Esophagus (tissue), 2 donors: Measurements from ENCODE around the gene CCDC47. TPM values are rescaled to one million over a fixed set of nuclear protein-coding genes. Genes with fewer than 3 reads are reported as not detected.

ENCODE experiments used
- H3K27ac ChIP-seq, 2 donors: one replicate each; pipeline ENCODE4 v1.5.1; 2013; ENCODE audit warnings: low read depth in 2 of 2, mild to moderate bottlenecking in 2 of 2, inconsistent platforms in 1 of 2, low read length in 1 of 2, moderate library complexity in 1 of 2
- H3K27me3 ChIP-seq, 2 donors: one replicate each; pipeline ENCODE4 v1.6.1; 2013; ENCODE audit warnings: low read length in 2 of 2, control low read depth in 1 of 2, mild to moderate bottlenecking in 1 of 2; ENCODE audit not compliant: insufficient read depth in 2 of 2, control insufficient read depth in 1 of 2
- H3K36me3 ChIP-seq, 2 donors: one replicate each; pipeline ENCODE4 v1.6.1; 2013; ENCODE audit warnings: low read length in 1 of 2; ENCODE audit not compliant: control insufficient read depth in 2 of 2, insufficient read depth in 2 of 2
- H3K4me1 ChIP-seq, 2 donors: one replicate each; pipeline ENCODE4 v1.6.1; 2013; ENCODE audit warnings: low read length in 1 of 2; ENCODE audit not compliant: control insufficient read depth in 2 of 2, insufficient read depth in 2 of 2
- H3K4me3 ChIP-seq, 2 donors: one replicate each; pipeline ENCODE4 v1.5.1; 2013; ENCODE audit warnings: low read length in 2 of 2, mild to moderate bottlenecking in 2 of 2, low read depth in 1 of 2, moderate library complexity in 1 of 2
- H3K9me3 ChIP-seq, 2 donors: one replicate each; pipeline ENCODE4 v1.6.1; 2013; ENCODE audit warnings: mild to moderate bottlenecking in 2 of 2, low read depth in 1 of 2, low read length in 1 of 2, moderate library complexity in 1 of 2; ENCODE audit not compliant: control insufficient read depth in 2 of 2, insufficient read depth in 1 of 2
- WGBS, 2 donors: extraction: QIAGEN DNeasy Blood & Tissue Kit; methylation state at CpG; one replicate each; pipeline ENCODE4 v1.1.7; 2013; 5-methylcytosine and 5-hydroxymethylcytosine counted together
- polyA plus RNA-seq, 2 donors: library from polyadenylated mRNA; stranded (reverse); fragments of 200-250 nt; gene quantifications; one replicate each; pipeline ENCODE4 v1.2.3, GENCODE V29; 2013
- donor health status: healthy with polysubstance abuse.
- donor health status: Bipolar disorder and iron deficiency.

The CCDC47 gene
- polyA plus RNA-seq, 2 donors, result 16.3 to 36.4 TPM

GRCh38 chr17:63772801-63773271 is 561 bp downstream of the CCDC47 start:
- Histone ChIP-seq H3K9me3 (no peaks in the 10 kb centered on the region), H3K27ac (peak overlapping the region; percentile 98 to 99), H3K36me3 (peaks cover 0 to 2% of the 10 kb centered on the region in 2 donors), H3K4me3 (peak overlapping the region; percentile 89), H3K4me1 (peaks cover 0 to 2% of the 10 kb centered on the region in 2 donors), H3K27me3 (no peaks in the 10 kb centered on the region)
- WGBS, 2 donors, result 4 to 5% methylated on average over 7 of the region's 7 CpGs

DNA sequence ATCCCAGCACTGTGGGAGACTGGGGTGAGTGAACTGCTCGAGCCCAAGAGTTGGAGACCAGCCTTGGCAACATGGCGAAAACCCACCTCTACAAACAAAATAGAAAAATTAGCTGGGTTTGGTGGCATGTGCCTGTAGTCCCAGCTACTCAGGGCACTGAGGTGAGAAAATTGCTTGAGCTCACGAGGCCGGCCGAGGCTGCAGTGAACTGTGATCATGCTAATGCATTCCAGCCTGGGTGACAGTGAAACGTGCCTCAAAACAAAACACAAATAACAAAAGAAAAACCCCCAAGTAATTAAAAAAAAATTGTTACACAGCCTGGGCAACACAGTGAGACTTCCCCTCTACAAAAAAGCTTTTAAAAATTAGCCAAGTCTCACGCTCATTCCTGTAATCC is 5.0 kb downstream of the CCDC47 start:
- Histone ChIP-seq H3K4me1 (no peaks in the 10 kb centered on the region), H3K27me3 (no peaks in the 10 kb centered on the region), H3K27ac (no peak overlapping the region), H3K36me3 (peaks cover 0 to under 1% of the 10 kb centered on the region in 2 donors), H3K9me3 (no peaks in the 10 kb centered on the region), H3K4me3 (no peak overlapping the region)
- WGBS, 2 donors, result 88 to 91% methylated on average over 7 of the region's 7 CpGs

GRCh38 chr17:63766754-63767153 is 6.6 kb downstream of the CCDC47 start:
- no peaks in the 10 kb centered on the region for H3K27me3 ChIP-seq
- H3K36me3 ChIP-seq, result peaks cover 3 to 7% of the 10 kb centered on the region in 2 donors
- no peak overlapping the region for H3K4me3 ChIP-seq
- H3K4me1 ChIP-seq, result no peaks in the 10 kb centered on the region
- H3K27ac ChIP-seq, result no peak overlapping the region
- no peaks in the 10 kb centered on the region for H3K9me3 ChIP-seq

- Histone ChIP-seq H3K4me3 (no peak overlapping the region), H3K36me3 (peaks cover 5 to 10% of the 10 kb centered on the region in 2 donors), H3K27me3 (no peaks in the 10 kb centered on the region), H3K9me3 (no peaks in the 10 kb centered on the region), H3K27ac (no peak overlapping the region), H3K4me1 (no peaks in the 10 kb centered on the region)
- 69 to 76% methylated on average over 4 of the region's 4 CpGs for WGBS, 2 donors
These were observed 8.7 kb downstream of the CCDC47 start for GRCh38 chr17:63764716-63765115.

DNA sequence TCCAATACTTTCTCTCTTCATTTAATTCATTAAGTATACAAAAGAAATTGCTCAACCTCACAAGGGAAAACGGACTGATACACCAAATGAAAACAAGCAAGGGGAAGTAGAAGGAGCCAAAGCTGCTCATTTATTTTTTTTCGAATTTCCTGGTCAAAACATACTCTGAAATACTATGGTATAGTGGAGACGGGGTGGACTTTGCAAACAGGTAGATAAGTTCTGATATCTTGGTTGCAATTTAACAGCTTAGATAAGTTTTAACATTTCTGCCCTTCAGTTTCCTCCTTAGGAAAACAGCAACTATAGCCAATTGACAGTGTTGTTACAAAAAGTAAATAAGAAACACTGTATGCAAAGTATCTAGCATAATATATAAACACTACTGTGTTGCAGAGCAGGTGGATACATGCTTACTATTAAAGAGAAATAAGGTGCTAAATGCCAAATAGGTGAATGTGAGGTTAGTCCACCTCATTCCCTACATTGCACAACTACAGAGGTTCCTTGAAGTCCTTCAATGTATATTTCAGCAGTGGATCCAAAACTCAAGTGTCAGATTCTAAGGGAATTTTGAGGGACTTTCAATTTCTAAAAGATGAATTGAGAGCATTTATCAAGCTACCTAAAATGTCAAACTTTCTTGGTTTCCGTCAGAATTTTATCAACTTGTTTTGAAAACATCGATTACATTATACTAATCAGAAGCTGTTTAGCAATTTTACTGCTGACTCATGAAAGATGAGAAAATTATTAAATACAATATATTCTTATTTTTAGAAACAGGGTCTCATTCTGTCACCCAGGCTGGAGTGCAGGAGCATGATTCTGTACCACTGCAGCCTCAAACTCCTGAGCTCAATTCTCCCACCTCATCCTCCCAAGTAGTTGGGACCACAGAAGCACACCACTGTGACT is 11.0 kb downstream of the CCDC47 start:
- Histone ChIP-seq H3K4me3 (no peak overlapping the region), H3K4me1 (no peaks in the 10 kb centered on the region), H3K36me3 (peaks cover 5 to 10% of the 10 kb centered on the region in 2 donors), H3K27ac (no peak overlapping the region), H3K9me3 (no peaks in the 10 kb centered on the region), H3K27me3 (no peaks in the 10 kb centered on the region)
- WGBS, 2 donors, result 68 to 82% methylated on average over 5 of the region's 5 CpGs

DNA sequence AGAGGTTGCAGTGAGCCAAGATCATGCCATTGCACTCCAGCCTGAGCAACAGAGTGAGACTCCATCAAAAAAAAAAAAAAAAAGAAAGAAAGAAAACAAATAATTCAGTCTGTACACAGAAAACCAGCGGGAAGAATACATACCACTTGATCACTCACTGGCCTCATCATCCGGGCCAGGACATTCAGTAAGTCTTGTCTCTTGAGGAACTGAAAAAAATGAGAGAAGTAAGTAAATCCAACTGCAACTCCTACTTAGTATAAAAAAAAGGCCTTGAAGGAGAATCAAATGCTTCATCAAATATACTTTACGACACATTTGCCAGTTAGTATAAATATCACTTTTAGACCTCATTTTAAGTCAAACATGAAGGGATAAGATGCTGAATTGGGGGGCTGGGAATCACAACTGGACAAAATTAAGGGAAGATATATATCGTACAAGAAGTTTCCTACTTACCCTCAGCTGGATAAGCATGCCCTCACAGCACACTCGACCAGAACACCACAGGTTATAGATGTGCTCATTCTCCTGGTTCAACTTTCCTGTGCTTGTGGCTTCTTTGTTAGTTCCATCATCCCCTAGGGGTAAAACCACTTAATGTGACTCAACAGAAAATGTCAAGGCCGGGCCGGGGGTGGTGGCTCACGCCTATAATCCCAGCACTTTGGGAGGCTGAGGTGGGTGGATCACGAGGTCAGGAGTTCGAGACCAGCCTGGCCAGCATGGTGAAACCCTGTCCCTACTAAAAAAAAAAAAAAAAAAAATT is 12.4 kb downstream of the CCDC47 start:
- H3K27ac ChIP-seq, result no peak overlapping the region
- H3K9me3 ChIP-seq, result no peaks in the 10 kb centered on the region
- no peaks in the 10 kb centered on the region for H3K4me1 ChIP-seq
- H3K4me3 ChIP-seq, result no peak overlapping the region
- H3K27me3 ChIP-seq, result no peaks in the 10 kb centered on the region
- 82 to 89% methylated on average over 10 of the region's 10 CpGs for WGBS, 2 donors
- peaks cover 5 to 10% of the 10 kb centered on the region in 2 donors for H3K36me3 ChIP-seq

GRCh38 chr17:63758428-63758827 is 15.0 kb downstream of the CCDC47 start:
- WGBS, 2 donors, result 71 to 80% methylated on average over 2 of the region's 2 CpGs
- no peaks in the 10 kb centered on the region for H3K9me3 ChIP-seq
- no peak overlapping the region for H3K27ac ChIP-seq
- H3K36me3 ChIP-seq, result peaks cover 12% of the 10 kb centered on the region in 2 donors
- H3K27me3 ChIP-seq, result no peaks in the 10 kb centered on the region
- no peak overlapping the region for H3K4me3 ChIP-seq
- no peaks in the 10 kb centered on the region for H3K4me1 ChIP-seq

GRCh38 chr17:63754046-63754445 is 19.4 kb downstream of the CCDC47 start:
- Histone ChIP-seq H3K4me3 (no peak overlapping the region), H3K27ac (no peak overlapping the region), H3K36me3 (peaks cover 5 to 15% of the 10 kb centered on the region in 2 donors), H3K9me3 (no peaks in the 10 kb centered on the region), H3K27me3 (no peaks in the 10 kb centered on the region), H3K4me1 (no peaks in the 10 kb centered on the region)
- 93 to 96% methylated on average over 3 of the region's 3 CpGs for WGBS, 2 donors

DNA sequence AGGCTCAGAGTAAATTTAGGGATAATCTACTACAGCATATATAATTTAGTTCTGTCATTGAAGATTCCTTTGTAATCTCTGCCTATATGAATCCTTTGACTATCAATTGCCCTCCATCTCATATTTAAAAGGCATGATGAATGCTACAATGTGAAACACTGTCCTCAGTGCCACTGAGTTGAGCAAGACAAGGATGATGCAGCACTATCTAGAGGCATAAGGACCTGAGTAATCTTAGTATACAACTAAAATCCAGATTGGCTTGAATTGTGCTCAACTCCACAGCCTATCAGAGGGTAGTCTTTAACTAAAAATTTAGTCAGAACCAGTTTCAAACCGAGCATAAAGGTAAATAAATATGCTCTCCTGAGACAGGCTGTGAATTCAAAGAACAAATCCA is 20.2 kb downstream of the CCDC47 start:
- Histone ChIP-seq H3K9me3 (no peaks in the 10 kb centered on the region), H3K4me3 (no peak overlapping the region), H3K4me1 (no peaks in the 10 kb centered on the region), H3K27me3 (no peaks in the 10 kb centered on the region), H3K27ac (no peak overlapping the region), H3K36me3 (peaks cover 5 to 15% of the 10 kb centered on the region in 2 donors)
- 88 to 89% methylated on average over 1 of the region's 1 CpG for WGBS, 2 donors
